ENCODE results near the gene ZSWIM6.

GRCh38 chr5:61412361-61412760, 80.3 kb downstream of the ZSWIM6 start:
- TF ChIP-seq MAFK (IDR thresholded peaks at IDR 0.05; ENCODE audit: partially characterized antibody) (no peak), POLR2A (IDR thresholded peaks at IDR 0.05; ENCODE audit: low read length) (no peak)
